GM23338 (cell line): ENCODE data around the gene MAGI1. TPM values are rescaled to one million over a fixed set of nuclear protein-coding genes. Genes with fewer than 3 reads are reported as not detected.

Experiments used
- ATAC-seq: fragments of 200-7000 bp; cut with Tn5 transposase; 3 replicates; pipeline ENCODE4 v1.9.1; 2020
- DNase-seq: peaks from one replicate; pipeline ENCODE4 v3.0.0-alpha.2; 2015; ENCODE audit warnings: low spot score
- H2AFZ ChIP-seq: fragments of 200-600 bp; sonication (generic); 2 replicates; pipeline ENCODE4 v1.8.0; 2016; ENCODE audit warnings: antibody characterized with exemption, mild to moderate bottlenecking, moderate library complexity
- H3F3A ChIP-seq: fragments of 200-600 bp; sonication (generic); replicated peaks from 2 replicates; pipeline ENCODE4 v1.8.0; 2017; ENCODE audit warnings: antibody characterized with exemption, mixed run types, low read depth
- H3K27ac ChIP-seq: fragments of 200-600 bp; sonication (generic); 2 replicates; pipeline ENCODE4 v1.6.1; 2016; ENCODE audit warnings: low read depth
- H3K27me3 ChIP-seq: fragments of 200-600 bp; sonication (generic); 2 replicates; pipeline ENCODE4 v1.8.0; 2016; ENCODE audit warnings: mild to moderate bottlenecking, mixed run types, moderate library complexity; ENCODE audit not compliant: insufficient read depth
- H3K36me3 ChIP-seq: fragments of 200-600 bp; sonication (generic); 2 replicates; pipeline ENCODE4 v1.8.0; 2016; ENCODE audit warnings: mild to moderate bottlenecking; ENCODE audit not compliant: insufficient read depth
- H3K4me1 ChIP-seq: fragments of 200-600 bp; sonication (generic); 2 replicates; pipeline ENCODE4 v1.8.0; 2016; ENCODE audit warnings: mild to moderate bottlenecking, moderate library complexity; ENCODE audit not compliant: insufficient read depth
- H3K4me2 ChIP-seq: fragments of 200-600 bp; sonication (generic); 2 replicates; pipeline ENCODE4 v1.7.1; 2017; ENCODE audit warnings: mixed run types
- H3K4me3 ChIP-seq: fragments of 200-600 bp; sonication (generic); 2 replicates; pipeline ENCODE4 v1.6.1; 2016; ENCODE audit warnings: mixed run types
- H3K79me2 ChIP-seq: fragments of 200-600 bp; sonication (generic); replicated peaks from 2 replicates; pipeline ENCODE4 v1.8.0; 2017; ENCODE audit warnings: mild to moderate bottlenecking; ENCODE audit not compliant: insufficient read depth
- H3K9me2 ChIP-seq: fragments of 200-600 bp; sonication (generic); 2 replicates; pipeline ENCODE4 v1.8.0; 2017; ENCODE audit not compliant: insufficient read depth
- H4K20me1 ChIP-seq: fragments of 200-600 bp; sonication (generic); replicated peaks from 2 replicates; pipeline ENCODE4 v1.8.0; 2017; ENCODE audit warnings: mild to moderate bottlenecking; ENCODE audit not compliant: insufficient read depth
- H3K27ac Mint-ChIP-seq: 2 replicates; pipeline ENCODE4 v1.8.0; 2020; ENCODE audit warnings: inconsistent platforms, mild to moderate bottlenecking, moderate library complexity, mixed read lengths
- H3K27me3 Mint-ChIP-seq: 3 replicates; pipeline ENCODE4 v1.8.0; 2022; ENCODE audit warnings: low read depth, mild to moderate bottlenecking, moderate library complexity, mixed read lengths, inconsistent platforms; ENCODE audit not compliant: insufficient read depth, poor library complexity
- H3K36me3 Mint-ChIP-seq: 3 replicates; pipeline ENCODE4 v1.8.0; 2021; ENCODE audit warnings: low read depth, mild to moderate bottlenecking, inconsistent platforms, moderate library complexity, mixed read lengths
- H3K4me1 Mint-ChIP-seq: 3 replicates; pipeline ENCODE4 v1.8.0; 2020; ENCODE audit warnings: mild to moderate bottlenecking, inconsistent platforms, mixed read lengths
- H3K4me3 Mint-ChIP-seq: 3 replicates; pipeline ENCODE4 v1.8.0; 2021; ENCODE audit warnings: moderate library complexity, mild to moderate bottlenecking, inconsistent platforms, mixed read lengths
- H3K9me3 Mint-ChIP-seq: 3 replicates; pipeline ENCODE4 v1.8.0; 2020; ENCODE audit warnings: moderate library complexity, mild to moderate bottlenecking, inconsistent platforms, mixed read lengths
- CREB1 ChIP-seq: fragments of 250-450 bp; sonication (Bioruptor Pico); IDR thresholded peaks from 2 replicates; pipeline ENCODE4 v1.5.0; 2020; ENCODE audit warnings: low read depth, mild to moderate bottlenecking, moderate library complexity
- CTCF ChIP-seq, 2 experiments: fragments of 200-600 bp in 1 of 2; sonication (generic) in 1 of 2; conservative IDR thresholded peaks; 2 replicates each; pipeline versions ENCODE4 v1.5.1 to v1.6.1; 2016 to 2017; ENCODE audit warnings: antibody characterized with exemption in 2 of 2, low read depth in 2 of 2, mild to moderate bottlenecking in 2 of 2, moderate library complexity in 1 of 2
- EZH2 ChIP-seq: fragments of 200-600 bp; sonication (generic); IDR thresholded peaks from one replicate; pipeline ENCODE4 v1.8.0; 2017; ENCODE audit warnings: antibody characterized with exemption, mild to moderate bottlenecking, low read depth; ENCODE audit not compliant: unreplicated experiment
- EZH2phosphoT487 ChIP-seq: fragments of 200-600 bp; sonication (generic); IDR thresholded peaks from one replicate; pipeline ENCODE4 v1.8.1; 2018; ENCODE audit warnings: antibody characterized with exemption; ENCODE audit not compliant: unreplicated experiment
- JUNB ChIP-seq: IDR thresholded peaks from one replicate; pipeline ENCODE4 v1.6.1; 2016; ENCODE audit warnings: antibody characterized with exemption; ENCODE audit not compliant: unreplicated experiment
- NANOG ChIP-seq: IDR thresholded peaks from 2 replicates; pipeline ENCODE4 v1.6.1; 2016; ENCODE audit warnings: antibody characterized with exemption, borderline replicate concordance
- POLR2AphosphoS5 ChIP-seq: IDR thresholded peaks from 2 replicates; pipeline ENCODE4 v1.6.1; 2016; ENCODE audit warnings: antibody characterized with exemption, low read depth
- REST ChIP-seq: IDR thresholded peaks from one replicate; pipeline ENCODE4 v1.6.1; 2018; ENCODE audit warnings: antibody characterized with exemption; ENCODE audit not compliant: unreplicated experiment
- STAT1 ChIP-seq: IDR thresholded peaks from one replicate; pipeline ENCODE4 v1.6.1; 2016; ENCODE audit warnings: antibody characterized with exemption; ENCODE audit not compliant: unreplicated experiment
- ZNF114 ChIP-seq: fragments of 250-450 bp; sonication (Bioruptor Pico); IDR thresholded peaks from 2 replicates; pipeline ENCODE4 v1.5.0; 2020; ENCODE audit warnings: mild to moderate bottlenecking, moderate library complexity
- ZNF331 ChIP-seq: fragments of 250-450 bp; sonication (Bioruptor Pico); IDR thresholded peaks from 2 replicates; pipeline ENCODE4 v1.5.0; 2020; ENCODE audit warnings: low read depth, mild to moderate bottlenecking, moderate library complexity
- polyA plus RNA-seq: library from polyadenylated mRNA; unstranded; fragments of >200 nt; fragmentation: Nextera tagmentation; extraction: Ambion mirVana; gene quantifications from 2 replicates; pipeline ENCODE4 v1.2.1, GENCODE V29; 2016
- total RNA-seq: library from RNA; depleted of rRNA; stranded (reverse); fragments of >200 nt; shearing (Covaris generic); gene quantifications from 2 replicates; pipeline ENCODE4 v1.2.3, GENCODE V29; 2014
- TF ChIP-seq, protein P1 (sequence below): IDR thresholded peaks from 2 replicates; pipeline ENCODE4 v1.6.1; 2016; ENCODE audit warnings: antibody characterized with exemption
- TF ChIP-seq, protein P2 (sequence below): fragments of 250-450 bp; sonication (Bioruptor Pico); IDR thresholded peaks from 2 replicates; pipeline ENCODE4 v1.5.0; 2020; ENCODE audit warnings: mild to moderate bottlenecking, moderate library complexity

Gene MAGI1
- total and polyA plus RNA-seq, 2 experiments from 2014 or later, result 27.4 to 71.2 TPM

GRCh38 chr3:65573548-65574116, 465.1 kb downstream of the MAGI1 start:
- H3K27ac ChIP-seq, result no peak overlapping the region
- H3K27me3 ChIP-seq, result no peaks in the 10 kb centered on the region
- peaks cover 96% of the 10 kb centered on the region for H3K79me2 ChIP-seq
- H3K4me3 ChIP-seq, result no peak overlapping the region
- TF ChIP-seq EZH2phosphoT487, result no peak
- TF ChIP-seq ZNF114 (CRISPR knock-in tag), result no peak
- TF ChIP-seq, protein P1, sequence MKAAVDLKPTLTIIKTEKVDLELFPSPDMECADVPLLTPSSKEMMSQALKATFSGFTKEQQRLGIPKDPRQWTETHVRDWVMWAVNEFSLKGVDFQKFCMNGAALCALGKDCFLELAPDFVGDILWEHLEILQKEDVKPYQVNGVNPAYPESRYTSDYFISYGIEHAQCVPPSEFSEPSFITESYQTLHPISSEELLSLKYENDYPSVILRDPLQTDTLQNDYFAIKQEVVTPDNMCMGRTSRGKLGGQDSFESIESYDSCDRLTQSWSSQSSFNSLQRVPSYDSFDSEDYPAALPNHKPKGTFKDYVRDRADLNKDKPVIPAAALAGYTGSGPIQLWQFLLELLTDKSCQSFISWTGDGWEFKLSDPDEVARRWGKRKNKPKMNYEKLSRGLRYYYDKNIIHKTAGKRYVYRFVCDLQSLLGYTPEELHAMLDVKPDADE, result no peak
- TF ChIP-seq CREB1, result no peak
- no peak for TF ChIP-seq STAT1
- TF ChIP-seq JUNB, result no peak
- TF ChIP-seq, protein P2, sequence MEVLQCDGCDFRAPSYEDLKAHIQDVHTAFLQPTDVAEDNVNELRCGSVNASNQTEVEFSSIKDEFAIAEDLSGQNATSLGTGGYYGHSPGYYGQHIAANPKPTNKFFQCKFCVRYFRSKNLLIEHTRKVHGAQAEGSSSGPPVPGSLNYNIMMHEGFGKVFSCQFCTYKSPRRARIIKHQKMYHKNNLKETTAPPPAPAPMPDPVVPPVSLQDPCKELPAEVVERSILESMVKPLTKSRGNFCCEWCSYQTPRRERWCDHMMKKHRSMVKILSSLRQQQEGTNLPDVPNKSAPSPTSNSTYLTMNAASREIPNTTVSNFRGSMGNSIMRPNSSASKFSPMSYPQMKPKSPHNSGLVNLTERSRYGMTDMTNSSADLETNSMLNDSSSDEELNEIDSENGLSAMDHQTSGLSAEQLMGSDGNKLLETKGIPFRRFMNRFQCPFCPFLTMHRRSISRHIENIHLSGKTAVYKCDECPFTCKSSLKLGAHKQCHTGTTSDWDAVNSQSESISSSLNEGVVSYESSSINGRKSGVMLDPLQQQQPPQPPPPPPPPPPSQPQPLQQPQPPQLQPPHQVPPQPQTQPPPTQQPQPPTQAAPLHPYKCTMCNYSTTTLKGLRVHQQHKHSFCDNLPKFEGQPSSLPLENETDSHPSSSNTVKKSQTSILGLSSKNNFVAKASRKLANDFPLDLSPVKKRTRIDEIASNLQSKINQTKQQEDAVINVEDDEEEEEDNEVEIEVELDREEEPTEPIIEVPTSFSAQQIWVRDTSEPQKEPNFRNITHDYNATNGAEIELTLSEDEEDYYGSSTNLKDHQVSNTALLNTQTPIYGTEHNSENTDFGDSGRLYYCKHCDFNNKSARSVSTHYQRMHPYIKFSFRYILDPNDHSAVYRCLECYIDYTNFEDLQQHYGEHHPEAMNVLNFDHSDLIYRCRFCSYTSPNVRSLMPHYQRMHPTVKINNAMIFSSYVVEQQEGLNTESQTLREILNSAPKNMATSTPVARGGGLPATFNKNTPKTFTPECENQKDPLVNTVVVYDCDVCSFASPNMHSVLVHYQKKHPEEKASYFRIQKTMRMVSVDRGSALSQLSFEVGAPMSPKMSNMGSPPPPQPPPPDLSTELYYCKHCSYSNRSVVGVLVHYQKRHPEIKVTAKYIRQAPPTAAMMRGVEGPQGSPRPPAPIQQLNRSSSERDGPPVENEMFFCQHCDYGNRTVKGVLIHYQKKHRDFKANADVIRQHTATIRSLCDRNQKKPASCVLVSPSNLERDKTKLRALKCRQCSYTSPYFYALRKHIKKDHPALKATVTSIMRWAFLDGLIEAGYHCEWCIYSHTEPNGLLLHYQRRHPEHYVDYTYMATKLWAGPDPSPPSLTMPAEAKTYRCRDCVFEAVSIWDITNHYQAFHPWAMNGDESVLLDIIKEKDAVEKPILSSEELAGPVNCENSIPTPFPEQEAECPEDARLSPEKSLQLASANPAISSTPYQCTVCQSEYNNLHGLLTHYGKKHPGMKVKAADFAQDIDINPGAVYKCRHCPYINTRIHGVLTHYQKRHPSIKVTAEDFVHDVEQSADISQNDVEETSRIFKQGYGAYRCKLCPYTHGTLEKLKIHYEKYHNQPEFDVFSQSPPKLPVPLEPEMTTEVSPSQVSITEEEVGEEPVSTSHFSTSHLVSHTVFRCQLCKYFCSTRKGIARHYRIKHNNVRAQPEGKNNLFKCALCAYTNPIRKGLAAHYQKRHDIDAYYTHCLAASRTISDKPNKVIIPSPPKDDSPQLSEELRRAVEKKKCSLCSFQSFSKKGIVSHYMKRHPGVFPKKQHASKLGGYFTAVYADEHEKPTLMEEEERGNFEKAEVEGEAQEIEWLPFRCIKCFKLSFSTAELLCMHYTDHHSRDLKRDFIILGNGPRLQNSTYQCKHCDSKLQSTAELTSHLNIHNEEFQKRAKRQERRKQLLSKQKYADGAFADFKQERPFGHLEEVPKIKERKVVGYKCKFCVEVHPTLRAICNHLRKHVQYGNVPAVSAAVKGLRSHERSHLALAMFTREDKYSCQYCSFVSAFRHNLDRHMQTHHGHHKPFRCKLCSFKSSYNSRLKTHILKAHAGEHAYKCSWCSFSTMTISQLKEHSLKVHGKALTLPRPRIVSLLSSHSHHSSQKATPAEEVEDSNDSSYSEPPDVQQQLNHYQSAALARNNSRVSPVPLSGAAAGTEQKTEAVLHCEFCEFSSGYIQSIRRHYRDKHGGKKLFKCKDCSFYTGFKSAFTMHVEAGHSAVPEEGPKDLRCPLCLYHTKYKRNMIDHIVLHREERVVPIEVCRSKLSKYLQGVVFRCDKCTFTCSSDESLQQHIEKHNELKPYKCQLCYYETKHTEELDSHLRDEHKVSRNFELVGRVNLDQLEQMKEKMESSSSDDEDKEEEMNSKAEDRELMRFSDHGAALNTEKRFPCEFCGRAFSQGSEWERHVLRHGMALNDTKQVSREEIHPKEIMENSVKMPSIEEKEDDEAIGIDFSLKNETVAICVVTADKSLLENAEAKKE (CRISPR knock-in tag), result no peak
- TF ChIP-seq REST, result no peak
- TF ChIP-seq ZNF331 (CRISPR knock-in tag), result no peak
- no peak for TF ChIP-seq POLR2AphosphoS5
- no peak for TF ChIP-seq EZH2
- TF ChIP-seq NANOG, result no peak
- no peak for TF ChIP-seq CTCF (conservative IDR thresholded peaks at IDR 0.05; ENCODE audit: low read depth in 2 of 2)
- Mint-ChIP-seq H3K4me1 (peaks cover 27% of the 10 kb centered on the region; the same call in 2 of the 3 replicates), H3K4me3 (no peak overlapping the region), H3K36me3 (peaks cover 5% of the 10 kb centered on the region; the same call in 1 of the 3 replicates), H3K27me3 (no peaks in the 10 kb centered on the region), H3K27ac (no peak overlapping the region), H3K9me3 (no peaks in the 10 kb centered on the region)
- no peak overlapping the region for H3K4me2 ChIP-seq
- H3F3A ChIP-seq, result no peaks in the 10 kb centered on the region
- no peak for DNase-seq
- no peak for ATAC-seq
- no peaks in the 10 kb centered on the region for H3K36me3 ChIP-seq
- peaks cover 8% of the 10 kb centered on the region for H3K4me1 ChIP-seq
- no peaks in the 10 kb centered on the region for H3K9me2 ChIP-seq
- H4K20me1 ChIP-seq, result peaks cover 11% of the 10 kb centered on the region; the same call in 1 of the 2 replicates
- H2AFZ ChIP-seq, result no peak overlapping the region
